Sigmoid colon (tissue), 7 donors: ENCODE results near the gene TRIM14. TPM values are rescaled to one million over a fixed set of nuclear protein-coding genes. Genes with fewer than 3 reads are reported as not detected.

Experiments used
- DNase-seq: peaks from one replicate; pipeline ENCODE4 v3.0.0-alpha.2; 2019
- H3K27ac ChIP-seq, 4 donors: fragments of 200-600 bp; sonication (generic); one replicate each; pipeline ENCODE4 v1.5.1; 2016 to 2019; ENCODE audit warnings: mild to moderate bottlenecking in 1 of 4
- H3K27me3 ChIP-seq, 3 donors: fragments of 200-600 bp; sonication (generic); one replicate each; pipeline ENCODE4 v1.5.1; 2019; ENCODE audit warnings: mild to moderate bottlenecking in 1 of 3
- H3K36me3 ChIP-seq, 4 donors: fragments of 200-600 bp; sonication (generic); one replicate each; pipeline ENCODE4 v1.5.1; 2016 to 2019
- H3K4me1 ChIP-seq, 4 donors: fragments of 200-600 bp; sonication (generic); one replicate each; pipeline ENCODE4 v1.5.1; 2017 to 2019
- H3K4me3 ChIP-seq, 4 donors: fragments of 200-600 bp; sonication (generic); one replicate each; pipeline ENCODE4 v1.5.1; 2017 to 2019; ENCODE audit warnings: mild to moderate bottlenecking in 2 of 4, moderate library complexity in 1 of 4
- H3K9me3 ChIP-seq, 4 donors: fragments of 200-600 bp in 3 of 4; sonication (generic) in 3 of 4; one replicate each; pipeline versions ENCODE4 v1.5.1 to v1.6.1; 2013 to 2019
- CTCF ChIP-seq, 4 experiments: fragments of 450-650 bp in 3 of 4; fragments of 200-600 bp in 1 of 4; IDR thresholded peaks; one replicate each; pipeline ENCODE4 v1.5.1; 2016 to 2019; ENCODE audit warnings: antibody characterized with exemption in 4 of 4, mild to moderate bottlenecking in 3 of 4, moderate library complexity in 2 of 4
- EP300 ChIP-seq, 4 donors: sonication (generic); formaldehyde crosslinking; IDR thresholded peaks; one replicate each; pipeline ENCODE4 v1.6.1; 2017; ENCODE audit warnings: antibody characterized with exemption in 4 of 4
- POLR2A ChIP-seq, 2 donors: fragments of 450-650 bp; IDR thresholded peaks; one replicate each; pipeline ENCODE4 v1.6.1; 2016; ENCODE audit warnings: antibody characterized with exemption in 2 of 2, mild to moderate bottlenecking in 2 of 2, moderate library complexity in 2 of 2
- POLR2AphosphoS5 ChIP-seq, 4 donors: sonication (generic); formaldehyde crosslinking; IDR thresholded peaks; one replicate each; pipeline ENCODE4 v1.6.1; 2017; ENCODE audit warnings: antibody characterized with exemption in 4 of 4
- WGBS, 2 donors: extraction: QIAGEN DNeasy Blood & Tissue Kit; methylation state at CpG; one replicate each; pipeline ENCODE4 v1.1.7; 2013; 5-methylcytosine and 5-hydroxymethylcytosine counted together
- intact Hi-C: fragments of 100-400 bp; cut with DNase I; formaldehyde crosslinking; loops from one replicate; pipeline ENCODE4 v1.15.1; 2023
- polyA plus RNA-seq, 3 donors: library from polyadenylated mRNA; stranded (reverse); fragments of 200-250 nt; gene quantifications; one replicate each; pipeline ENCODE4 v1.2.3, GENCODE V29; 2013
- total RNA-seq, 4 donors: library from RNA; depleted of rRNA; stranded (reverse); fragments of >200 nt; gene quantifications; one replicate each; pipeline ENCODE4 v1.1.0, GENCODE V29; 2016
- donor health status: healthy with polysubstance abuse.
- donor health status: Bipolar disorder and iron deficiency.
- donor health status: healthy.

Gene TRIM14
- total and polyA plus RNA-seq, 7 donors, result 7.2 to 40.1 (median 13.2) TPM

- H3K27ac ChIP-seq, result no peak overlapping the region
- H3K4me3 ChIP-seq, result no peak overlapping the region
- no peaks in the 10 kb centered on the region for H3K9me3 ChIP-seq
- TF ChIP-seq EP300 (IDR thresholded peaks at IDR 0.05) (no peak), CTCF (IDR thresholded peaks at IDR 0.05) (no peak), POLR2A (IDR thresholded peaks at IDR 0.05) (no peak), POLR2AphosphoS5 (IDR thresholded peaks at IDR 0.05) (no peak)
- H3K4me1 ChIP-seq, result no peaks in the 10 kb centered on the region
- intact Hi-C loops, result no loop called here
- DNase-seq, result no peak
- H3K36me3 ChIP-seq, result no peaks in the 10 kb centered on the region
- WGBS, 2 donors, result 66 to 86% methylated on average over 2 of the region's 2 CpGs
- H3K27me3 ChIP-seq, result no peaks in the 10 kb centered on the region
Observed at GRCh38 chr9:98154678-98155077, 35.7 kb upstream of the TRIM14 start.

DNA sequence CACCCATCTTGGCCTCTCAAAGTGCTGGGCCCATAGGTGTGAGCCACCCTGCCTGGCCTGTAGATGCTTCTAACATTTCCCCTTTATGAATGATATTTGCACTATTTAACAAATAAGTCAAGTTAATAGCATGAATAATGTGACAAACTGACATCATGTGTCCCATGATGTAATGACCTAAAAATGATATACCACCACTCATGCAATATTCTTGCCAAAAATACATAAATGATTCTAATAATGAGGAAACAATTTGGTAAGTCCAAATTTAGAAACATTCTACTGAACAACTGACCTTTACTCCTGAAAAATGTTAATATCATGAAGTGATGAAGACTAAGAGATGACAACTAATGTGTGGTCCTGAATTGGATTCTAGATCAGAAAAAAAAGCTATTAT is 33.5 kb upstream of the TRIM14 start:
- Histone ChIP-seq H3K4me3 (no peak overlapping the region), H3K27ac (no peak overlapping the region), H3K9me3 (no peaks in the 10 kb centered on the region), H3K36me3 (no peaks in the 10 kb centered on the region), H3K4me1 (no peaks in the 10 kb centered on the region), H3K27me3 (no peaks in the 10 kb centered on the region)
- DNase-seq, result no peak
- intact Hi-C loops, result no loop called here
- TF ChIP-seq POLR2AphosphoS5 (IDR thresholded peaks at IDR 0.05), result no peak
- TF ChIP-seq EP300 (IDR thresholded peaks at IDR 0.05), result no peak
- TF ChIP-seq POLR2A (IDR thresholded peaks at IDR 0.05), result no peak
- TF ChIP-seq CTCF (IDR thresholded peaks at IDR 0.05), result no peak

- DNase-seq, result no peak
- Histone ChIP-seq H3K27me3 (no peaks in the 10 kb centered on the region), H3K4me1 (no peaks in the 10 kb centered on the region), H3K27ac (no peak overlapping the region), H3K4me3 (no peak overlapping the region), H3K9me3 (no peaks in the 10 kb centered on the region), H3K36me3 (no peaks in the 10 kb centered on the region)
- intact Hi-C loops, result no loop called here
- TF ChIP-seq POLR2A (IDR thresholded peaks at IDR 0.05) (no peak), EP300 (IDR thresholded peaks at IDR 0.05) (no peak), POLR2AphosphoS5 (IDR thresholded peaks at IDR 0.05) (no peak), CTCF (IDR thresholded peaks at IDR 0.05) (no peak)
- WGBS, 2 donors, result 83 to 86% methylated on average over 3 of the region's 3 CpGs
Observed at GRCh38 chr9:98150721-98151120, 31.7 kb upstream of the TRIM14 start.

DNA sequence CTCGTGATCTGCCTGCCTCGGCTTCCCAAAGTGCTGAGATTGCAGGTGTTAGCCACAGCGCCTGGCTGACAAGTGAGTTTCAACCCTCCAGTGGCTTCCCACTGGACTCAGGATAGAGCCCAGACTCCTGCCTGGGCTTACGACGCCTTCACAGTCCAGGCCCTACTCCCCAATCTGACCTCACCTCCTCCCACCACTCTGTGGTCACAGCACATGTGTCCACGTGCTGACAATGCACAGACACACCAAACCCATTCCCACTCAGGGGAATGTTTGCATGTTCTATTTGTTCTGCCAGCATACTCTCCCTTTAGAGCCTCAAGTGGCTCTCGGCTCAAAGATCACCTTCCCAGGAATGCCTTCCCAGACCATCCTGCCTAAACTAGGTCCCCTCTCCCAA is 31.1 kb upstream of the TRIM14 start:
- no peaks in the 10 kb centered on the region for H3K36me3 ChIP-seq
- H3K9me3 ChIP-seq, result no peaks in the 10 kb centered on the region
- intact Hi-C loops, result no loop called here
- H3K4me1 ChIP-seq, result no peaks in the 10 kb centered on the region
- no peak overlapping the region for H3K4me3 ChIP-seq
- H3K27ac ChIP-seq, result no peak overlapping the region
- no peak for TF ChIP-seq POLR2A (IDR thresholded peaks at IDR 0.05)
- TF ChIP-seq EP300 (IDR thresholded peaks at IDR 0.05), result no peak
- no peak for TF ChIP-seq CTCF (IDR thresholded peaks at IDR 0.05)
- TF ChIP-seq POLR2AphosphoS5 (IDR thresholded peaks at IDR 0.05), result no peak
- no peak for DNase-seq
- no peaks in the 10 kb centered on the region for H3K27me3 ChIP-seq
- 84% methylated on average over 7 of the region's 7 CpGs for WGBS, 2 donors

GRCh38 chr9:98149422-98149821 is 30.4 kb upstream of the TRIM14 start:
- Histone ChIP-seq H3K27me3 (no peaks in the 10 kb centered on the region), H3K36me3 (no peaks in the 10 kb centered on the region), H3K27ac (no peak overlapping the region), H3K4me1 (no peaks in the 10 kb centered on the region), H3K9me3 (no peaks in the 10 kb centered on the region), H3K4me3 (no peak overlapping the region)
- intact Hi-C loops, result no loop called here
- WGBS, 2 donors, result 75 to 76% methylated on average over 3 of the region's 3 CpGs
- no peak for DNase-seq
- TF ChIP-seq POLR2AphosphoS5 (IDR thresholded peaks at IDR 0.05) (no peak), CTCF (IDR thresholded peaks at IDR 0.05) (no peak), EP300 (IDR thresholded peaks at IDR 0.05) (no peak), POLR2A (IDR thresholded peaks at IDR 0.05) (no peak)
